GM12878 (cell line): ENCODE data around the gene TMEM45B. TPM values are rescaled to one million over a fixed set of nuclear protein-coding genes. Genes with fewer than 3 reads are reported as not detected.

ENCODE experiments used
- ATAC-seq: fragments of 200-7000 bp; cut with Tn5 transposase; 3 replicates; pipeline ENCODE4 v1.9.1; 2020; ENCODE audit warnings: mild to moderate bottlenecking, moderate library complexity
- BruUV-seq: library from RNA; stranded (reverse); fragments of 400-500 nt; replicated peaks from 2 replicates; lab custom pipeline; 2021; lab: Mats Ljungman, UMichigan
- CTCF ChIA-PET: fragments of 300-600 bp; sonication (Branson Sonifier 250); formaldehyde crosslinking; extraction: SDS; loops from one replicate; lab custom pipeline; 2021; ENCODE audit warnings: inconsistent platforms; lab: Yijun Ruan, JAX
- POLR2A ChIA-PET: fragments of 350-600 bp; formaldehyde crosslinking; extraction: SDS; loops from one replicate; lab custom pipeline; 2021; ENCODE audit warnings: inconsistent platforms; lab: Charles Lee
- RAD21 ChIA-PET: fragments of 300-600 bp; sonication (Branson Sonifier 250); formaldehyde crosslinking; loops from one replicate; lab custom pipeline; 2023; ENCODE audit warnings: antibody characterized with exemption; ENCODE audit not compliant: unreplicated experiment; lab: Charles Lee
- SMC1A ChIA-PET: fragments of 300-600 bp; sonication (Branson Sonifier 250); formaldehyde crosslinking; loops from one replicate; lab custom pipeline; 2023; ENCODE audit not compliant: unreplicated experiment, uncharacterized antibody; lab: Charles Lee
- DNase-seq: peaks from one replicate; pipeline ENCODE4 v3.0.0-alpha.2; 2011; ENCODE audit warnings: low read depth, low spot score
- FAIRE-seq: peaks from 3 replicates; lab custom pipeline; 2011; peaks lifted over from hg19 to GRCh38; lab: Jason Lieb, UNC
- H2AFZ ChIP-seq: 2 replicates; pipeline ENCODE4 v1.6.0; 2011; ENCODE audit warnings: low read depth, low read length, control low read depth; ENCODE audit not compliant: control insufficient read depth
- H3K27ac ChIP-seq: 2 replicates; pipeline ENCODE4 v1.5.1; 2011; ENCODE audit warnings: control low read depth; ENCODE audit not compliant: control insufficient read depth, insufficient read depth
- H3K27me3 ChIP-seq, 2 experiments: replicated peaks in 1 of 2; 2 replicates each; pipeline versions ENCODE4 v1.6.0 to v1.6.1; 2011; ENCODE audit warnings: low read length in 1 of 2; ENCODE audit not compliant: control insufficient read depth in 2 of 2, insufficient read depth in 2 of 2
- H3K36me3 ChIP-seq, 2 experiments: 2 replicates each; pipeline ENCODE4 v1.5.1; 2011; ENCODE audit warnings: low read length in 1 of 2; ENCODE audit not compliant: control insufficient read depth in 2 of 2, insufficient read depth in 2 of 2
- H3K4me1 ChIP-seq: 2 replicates; pipeline ENCODE4 v1.6.1; 2011; ENCODE audit warnings: mild to moderate bottlenecking, low read length, moderate library complexity, mixed read lengths; ENCODE audit not compliant: control insufficient read depth, insufficient read depth
- H3K4me2 ChIP-seq: 2 replicates; pipeline ENCODE4 v1.6.0; 2011; ENCODE audit warnings: control low read depth; ENCODE audit not compliant: control insufficient read depth, insufficient read depth
- H3K4me3 ChIP-seq: fragments of 200-600 bp; sonication (generic); 2 replicates; pipeline ENCODE4 v1.5.1; 2016
- H3K79me2 ChIP-seq: 2 replicates; pipeline ENCODE4 v1.6.0; 2011; ENCODE audit warnings: low read length; ENCODE audit not compliant: control insufficient read depth, insufficient read depth
- H3K9ac ChIP-seq: 2 replicates; pipeline ENCODE4 v1.8.0; 2011; ENCODE audit warnings: low read length, control low read depth, mixed read lengths; ENCODE audit not compliant: control insufficient read depth, insufficient read depth
- H3K9me3 ChIP-seq: replicated peaks from 3 replicates; pipeline ENCODE4 v1.5.1; 2011; ENCODE audit warnings: mild to moderate bottlenecking, low read length; ENCODE audit not compliant: control insufficient read depth, insufficient read depth
- H4K20me1 ChIP-seq: 2 replicates; pipeline ENCODE4 v1.6.0; 2011; ENCODE audit not compliant: control insufficient read depth, insufficient read depth
- ASH2L ChIP-seq: fragments of 300-600, 200-600 bp; sonication (generic); IDR thresholded peaks from 2 replicates; pipeline ENCODE4 v1.6.1; 2017; ENCODE audit warnings: low read depth, mild to moderate bottlenecking, borderline replicate concordance
- EGR1 ChIP-seq, 2 experiments: IDR thresholded peaks; 1 replicate in 1 of 2; 2 replicates in 1 of 2; pipeline ENCODE4 v1.6.1; 2011 to 2012; ENCODE audit warnings: low read depth in 2 of 2, low read length in 2 of 2, borderline replicate concordance in 1 of 2, mild to moderate bottlenecking in 1 of 2, moderate library complexity in 1 of 2
- POU2F2 ChIP-seq: IDR thresholded peaks from 3 replicates; pipeline ENCODE4 v1.6.1; 2011; ENCODE audit warnings: low read depth, mild to moderate bottlenecking, low read length, borderline replicate concordance
- ZNF384 ChIP-seq: IDR thresholded peaks from 2 replicates; pipeline ENCODE4 v1.6.1; 2012; ENCODE audit warnings: low read depth, mild to moderate bottlenecking, low read length, improper control_type of control experiment, borderline replicate concordance
- WGBS: methylation state at CpG from one replicate; pipeline ENCODE4 v1.1.6; 2016; ENCODE audit warnings: low lambda C conversion rate; ENCODE audit not compliant: insufficient replicate concordance, insufficient coverage; ENCODE audit errors: missing lambda C conversion rate; 5-methylcytosine and 5-hydroxymethylcytosine counted together
- in situ Hi-C: fragments of 300-500 bp; cut with MboI; formaldehyde crosslinking; loops from 9 replicates; pipeline ENCODE4 v1.14.3; 2018; ENCODE audit warnings: mixed read lengths
- intact Hi-C: fragments of 100-400 bp; cut with micrococcal nuclease; formaldehyde crosslinking; loops from one replicate; pipeline ENCODE4 v1.14.2; 2022; ENCODE audit not compliant: unreplicated experiment
- polyA plus RNA-seq, 11 experiments: library from polyadenylated mRNA; depleted of rRNA in 4 of 11; unstranded in 6 of 11; stranded (reverse) in 5 of 11; fragments of >200 nt; fragmentation: Nextera tagmentation in 4 of 11; fragmentation: Illumina TruSeq in 1 of 11; extraction: Ambion mirVana in 4 of 11; extraction: Trizol in 1 of 11; gene quantifications; 1 replicate in 1 of 11; 2 replicates in 10 of 11; pipeline versions ENCODE4 v1.2.1 to v1.2.3, GENCODE V29; 2011 to 2016; ENCODE audit warnings: inconsistent platforms in 2 of 11, missing spikeins in 2 of 11, low read depth in 1 of 11
- total RNA-seq, 4 experiments: library from RNA; depleted of rRNA in 3 of 4; stranded (reverse); fragments of >200 nt in 3 of 4; fragmentation: Illumina TruSeq in 1 of 4; extraction: Trizol in 1 of 4; gene quantifications; 2 replicates each; pipeline versions ENCODE4 v1.2.1 to v1.2.3, GENCODE V29; 2013 to 2021
- TF ChIP-seq, protein P1 (sequence below): fragments of 150-350 bp; IDR thresholded peaks from 2 replicates; pipeline ENCODE4 v1.6.1; 2016; ENCODE audit warnings: low read depth, low read length
- TF ChIP-seq, protein P2 (sequence below), 3 experiments: IDR thresholded peaks in 2 of 3; conservative IDR thresholded peaks in 1 of 3; 2 replicates each; pipeline ENCODE4 v1.5.1; 2011; ENCODE audit warnings: low read depth in 3 of 3, low read length in 3 of 3, mild to moderate bottlenecking in 3 of 3, control low read depth in 2 of 3, moderate library complexity in 2 of 3, inconsistent platforms in 1 of 3, mixed read lengths in 1 of 3; ENCODE audit not compliant: control insufficient read depth in 2 of 3, insufficient read depth in 1 of 3; ENCODE audit errors: extremely low read depth in 1 of 3
- TF ChIP-seq, protein P3 (sequence below): IDR thresholded peaks from 2 replicates; pipeline ENCODE4 v1.6.1; 2012; ENCODE audit warnings: mild to moderate bottlenecking, low read depth, low read length
- TF ChIP-seq, protein P4 (sequence below): fragments of 450-650 bp; IDR thresholded peaks from 2 replicates; pipeline ENCODE4 v1.6.1; 2017; ENCODE audit warnings: mild to moderate bottlenecking, moderate library complexity

Gene TMEM45B
- total and polyA plus RNA-seq, 10 of the 15 experiments (the other 5 are each of a cell fraction or from before 2014, with no cell fraction given) = 0.05 to 0.13 TPM; not detected in 8

DNA sequence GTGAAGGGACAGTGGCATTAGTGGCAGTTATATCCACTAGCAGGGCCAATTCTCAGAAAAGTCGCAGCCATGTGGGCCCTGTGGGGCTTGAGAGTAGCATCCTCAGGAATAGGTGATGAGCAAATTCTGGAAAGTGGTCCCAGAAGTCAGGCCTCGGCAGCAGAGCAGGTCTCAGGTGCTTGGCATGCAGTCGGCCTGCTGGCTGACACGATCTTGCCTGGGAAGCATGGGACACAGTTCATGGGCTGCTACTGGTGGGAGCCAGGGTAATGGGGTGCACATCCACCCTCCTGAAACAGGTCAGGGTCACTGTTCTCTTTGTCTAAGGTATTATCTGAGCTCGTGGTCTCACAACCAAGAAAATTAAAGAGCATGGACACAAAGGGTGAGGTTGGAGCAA lies 36.8 kb upstream of the TMEM45B start (continued):
- TF ChIP-seq, protein P1, sequence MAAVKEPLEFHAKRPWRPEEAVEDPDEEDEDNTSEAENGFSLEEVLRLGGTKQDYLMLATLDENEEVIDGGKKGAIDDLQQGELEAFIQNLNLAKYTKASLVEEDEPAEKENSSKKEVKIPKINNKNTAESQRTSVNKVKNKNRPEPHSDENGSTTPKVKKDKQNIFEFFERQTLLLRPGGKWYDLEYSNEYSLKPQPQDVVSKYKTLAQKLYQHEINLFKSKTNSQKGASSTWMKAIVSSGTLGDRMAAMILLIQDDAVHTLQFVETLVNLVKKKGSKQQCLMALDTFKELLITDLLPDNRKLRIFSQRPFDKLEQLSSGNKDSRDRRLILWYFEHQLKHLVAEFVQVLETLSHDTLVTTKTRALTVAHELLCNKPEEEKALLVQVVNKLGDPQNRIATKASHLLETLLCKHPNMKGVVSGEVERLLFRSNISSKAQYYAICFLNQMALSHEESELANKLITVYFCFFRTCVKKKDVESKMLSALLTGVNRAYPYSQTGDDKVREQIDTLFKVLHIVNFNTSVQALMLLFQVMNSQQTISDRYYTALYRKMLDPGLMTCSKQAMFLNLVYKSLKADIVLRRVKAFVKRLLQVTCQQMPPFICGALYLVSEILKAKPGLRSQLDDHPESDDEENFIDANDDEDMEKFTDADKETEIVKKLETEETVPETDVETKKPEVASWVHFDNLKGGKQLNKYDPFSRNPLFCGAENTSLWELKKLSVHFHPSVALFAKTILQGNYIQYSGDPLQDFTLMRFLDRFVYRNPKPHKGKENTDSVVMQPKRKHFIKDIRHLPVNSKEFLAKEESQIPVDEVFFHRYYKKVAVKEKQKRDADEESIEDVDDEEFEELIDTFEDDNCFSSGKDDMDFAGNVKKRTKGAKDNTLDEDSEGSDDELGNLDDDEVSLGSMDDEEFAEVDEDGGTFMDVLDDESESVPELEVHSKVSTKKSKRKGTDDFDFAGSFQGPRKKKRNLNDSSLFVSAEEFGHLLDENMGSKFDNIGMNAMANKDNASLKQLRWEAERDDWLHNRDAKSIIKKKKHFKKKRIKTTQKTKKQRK = no peak

DNA sequence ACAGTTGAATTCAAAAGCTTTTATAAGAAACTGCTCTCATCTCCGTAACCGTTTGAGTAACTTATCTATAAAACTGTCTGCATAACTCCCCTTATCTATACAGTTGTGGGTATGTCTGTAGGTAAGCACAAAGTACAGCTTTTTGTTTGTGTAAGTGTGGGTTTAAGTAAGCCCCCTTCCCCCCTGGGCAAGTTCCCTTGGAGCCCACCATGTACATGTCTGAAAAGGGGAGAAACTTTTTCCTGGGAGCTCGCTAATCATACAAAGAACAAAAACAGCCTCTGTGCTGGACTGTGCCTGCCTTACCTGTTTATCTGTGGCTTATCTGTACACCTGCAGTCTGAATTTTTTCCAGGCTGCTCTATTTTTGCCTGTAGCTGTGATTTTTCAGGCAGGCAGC lies 36.3 kb upstream of the TMEM45B start:
- Histone ChIP-seq H3K4me3 (no peak overlapping the region), H3K27me3 (peaks cover 0 to 4% of the 10 kb centered on the region in 2 experiments; a peak in 2 of 4 replicates), H3K9me3 (no peaks in the 10 kb centered on the region), H3K9ac (no peak overlapping the region), H3K27ac (no peak overlapping the region), H3K79me2 (no peaks in the 10 kb centered on the region), H3K4me2 (no peak overlapping the region), H4K20me1 (no peaks in the 10 kb centered on the region), H2AFZ (no peak overlapping the region), H3K4me1 (no peaks in the 10 kb centered on the region), H3K36me3 (no peaks in the 10 kb centered on the region)
- DNase-seq (no peak), FAIRE-seq (no peak), ATAC-seq (no peak)
- in situ Hi-C loops (no loop called here), intact Hi-C loops (no loop called here)
- POLR2A ChIA-PET = no interaction called here
- no TSS peak for BruUV-seq
- RAD21 ChIA-PET = no interaction called here
- CTCF ChIA-PET = no interaction called here
- SMC1A ChIA-PET = interaction anchor here (1.0 to 1.4 kb wide), 2 partner anchors 22 to 352 kb away, joined by 3 read pairs; no protein-coding TSS in a partner anchor
- WGBS = 10% methylated on average over 3 of the region's 3 CpGs
- no peak for TF ChIP-seq POU2F2
- TF ChIP-seq ASH2L = no peak
- TF ChIP-seq, protein P2, sequence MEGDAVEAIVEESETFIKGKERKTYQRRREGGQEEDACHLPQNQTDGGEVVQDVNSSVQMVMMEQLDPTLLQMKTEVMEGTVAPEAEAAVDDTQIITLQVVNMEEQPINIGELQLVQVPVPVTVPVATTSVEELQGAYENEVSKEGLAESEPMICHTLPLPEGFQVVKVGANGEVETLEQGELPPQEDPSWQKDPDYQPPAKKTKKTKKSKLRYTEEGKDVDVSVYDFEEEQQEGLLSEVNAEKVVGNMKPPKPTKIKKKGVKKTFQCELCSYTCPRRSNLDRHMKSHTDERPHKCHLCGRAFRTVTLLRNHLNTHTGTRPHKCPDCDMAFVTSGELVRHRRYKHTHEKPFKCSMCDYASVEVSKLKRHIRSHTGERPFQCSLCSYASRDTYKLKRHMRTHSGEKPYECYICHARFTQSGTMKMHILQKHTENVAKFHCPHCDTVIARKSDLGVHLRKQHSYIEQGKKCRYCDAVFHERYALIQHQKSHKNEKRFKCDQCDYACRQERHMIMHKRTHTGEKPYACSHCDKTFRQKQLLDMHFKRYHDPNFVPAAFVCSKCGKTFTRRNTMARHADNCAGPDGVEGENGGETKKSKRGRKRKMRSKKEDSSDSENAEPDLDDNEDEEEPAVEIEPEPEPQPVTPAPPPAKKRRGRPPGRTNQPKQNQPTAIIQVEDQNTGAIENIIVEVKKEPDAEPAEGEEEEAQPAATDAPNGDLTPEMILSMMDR (IDR thresholded peaks at IDR 0.05 in 2 of 3, conservative IDR thresholded peaks at IDR 0.05 in 1 of 3; ENCODE audit: control insufficient read depth in 2 of 3, extremely low read depth in 1 of 3, insufficient read depth in 1 of 3, low read depth in 3 of 3, low read length in 3 of 3) = no peak
- TF ChIP-seq ZNF384 = no peak
- TF ChIP-seq, protein P3, sequence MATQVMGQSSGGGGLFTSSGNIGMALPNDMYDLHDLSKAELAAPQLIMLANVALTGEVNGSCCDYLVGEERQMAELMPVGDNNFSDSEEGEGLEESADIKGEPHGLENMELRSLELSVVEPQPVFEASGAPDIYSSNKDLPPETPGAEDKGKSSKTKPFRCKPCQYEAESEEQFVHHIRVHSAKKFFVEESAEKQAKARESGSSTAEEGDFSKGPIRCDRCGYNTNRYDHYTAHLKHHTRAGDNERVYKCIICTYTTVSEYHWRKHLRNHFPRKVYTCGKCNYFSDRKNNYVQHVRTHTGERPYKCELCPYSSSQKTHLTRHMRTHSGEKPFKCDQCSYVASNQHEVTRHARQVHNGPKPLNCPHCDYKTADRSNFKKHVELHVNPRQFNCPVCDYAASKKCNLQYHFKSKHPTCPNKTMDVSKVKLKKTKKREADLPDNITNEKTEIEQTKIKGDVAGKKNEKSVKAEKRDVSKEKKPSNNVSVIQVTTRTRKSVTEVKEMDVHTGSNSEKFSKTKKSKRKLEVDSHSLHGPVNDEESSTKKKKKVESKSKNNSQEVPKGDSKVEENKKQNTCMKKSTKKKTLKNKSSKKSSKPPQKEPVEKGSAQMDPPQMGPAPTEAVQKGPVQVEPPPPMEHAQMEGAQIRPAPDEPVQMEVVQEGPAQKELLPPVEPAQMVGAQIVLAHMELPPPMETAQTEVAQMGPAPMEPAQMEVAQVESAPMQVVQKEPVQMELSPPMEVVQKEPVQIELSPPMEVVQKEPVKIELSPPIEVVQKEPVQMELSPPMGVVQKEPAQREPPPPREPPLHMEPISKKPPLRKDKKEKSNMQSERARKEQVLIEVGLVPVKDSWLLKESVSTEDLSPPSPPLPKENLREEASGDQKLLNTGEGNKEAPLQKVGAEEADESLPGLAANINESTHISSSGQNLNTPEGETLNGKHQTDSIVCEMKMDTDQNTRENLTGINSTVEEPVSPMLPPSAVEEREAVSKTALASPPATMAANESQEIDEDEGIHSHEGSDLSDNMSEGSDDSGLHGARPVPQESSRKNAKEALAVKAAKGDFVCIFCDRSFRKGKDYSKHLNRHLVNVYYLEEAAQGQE = no peak
- TF ChIP-seq, protein P4, sequence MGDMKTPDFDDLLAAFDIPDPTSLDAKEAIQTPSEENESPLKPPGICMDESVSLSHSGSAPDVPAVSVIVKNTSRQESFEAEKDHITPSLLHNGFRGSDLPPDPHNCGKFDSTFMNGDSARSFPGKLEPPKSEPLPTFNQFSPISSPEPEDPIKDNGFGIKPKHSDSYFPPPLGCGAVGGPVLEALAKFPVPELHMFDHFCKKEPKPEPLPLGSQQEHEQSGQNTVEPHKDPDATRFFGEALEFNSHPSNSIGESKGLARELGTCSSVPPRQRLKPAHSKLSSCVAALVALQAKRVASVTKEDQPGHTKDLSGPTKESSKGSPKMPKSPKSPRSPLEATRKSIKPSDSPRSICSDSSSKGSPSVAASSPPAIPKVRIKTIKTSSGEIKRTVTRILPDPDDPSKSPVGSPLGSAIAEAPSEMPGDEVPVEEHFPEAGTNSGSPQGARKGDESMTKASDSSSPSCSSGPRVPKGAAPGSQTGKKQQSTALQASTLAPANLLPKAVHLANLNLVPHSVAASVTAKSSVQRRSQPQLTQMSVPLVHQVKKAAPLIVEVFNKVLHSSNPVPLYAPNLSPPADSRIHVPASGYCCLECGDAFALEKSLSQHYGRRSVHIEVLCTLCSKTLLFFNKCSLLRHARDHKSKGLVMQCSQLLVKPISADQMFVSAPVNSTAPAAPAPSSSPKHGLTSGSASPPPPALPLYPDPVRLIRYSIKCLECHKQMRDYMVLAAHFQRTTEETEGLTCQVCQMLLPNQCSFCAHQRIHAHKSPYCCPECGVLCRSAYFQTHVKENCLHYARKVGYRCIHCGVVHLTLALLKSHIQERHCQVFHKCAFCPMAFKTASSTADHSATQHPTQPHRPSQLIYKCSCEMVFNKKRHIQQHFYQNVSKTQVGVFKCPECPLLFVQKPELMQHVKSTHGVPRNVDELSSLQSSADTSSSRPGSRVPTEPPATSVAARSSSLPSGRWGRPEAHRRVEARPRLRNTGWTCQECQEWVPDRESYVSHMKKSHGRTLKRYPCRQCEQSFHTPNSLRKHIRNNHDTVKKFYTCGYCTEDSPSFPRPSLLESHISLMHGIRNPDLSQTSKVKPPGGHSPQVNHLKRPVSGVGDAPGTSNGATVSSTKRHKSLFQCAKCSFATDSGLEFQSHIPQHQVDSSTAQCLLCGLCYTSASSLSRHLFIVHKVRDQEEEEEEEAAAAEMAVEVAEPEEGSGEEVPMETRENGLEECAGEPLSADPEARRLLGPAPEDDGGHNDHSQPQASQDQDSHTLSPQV = no peak
- TF ChIP-seq EGR1 (IDR thresholded peaks at IDR 0.05; ENCODE audit: borderline replicate concordance in 1 of 2, low read depth in 2 of 2, low read length in 2 of 2) = no peak
